Natural killer cell (primary cell): ENCODE measurements around the gene EIF4G1. TPM values are rescaled to one million over a fixed set of nuclear protein-coding genes. Genes with fewer than 3 reads are reported as not detected.

Experiments
- ATAC-seq, 3 donors: fragments of 150-1000 bp in 2 of 3; fragments of 200-7000 bp in 1 of 3; cut with Tn5 transposase; 1 replicate in 1 of 3; 2 replicates in 2 of 3; pipeline ENCODE4 v1.10.0; 2021; ENCODE audit warnings: mild to moderate bottlenecking in 2 of 3, moderate library complexity in 2 of 3
- DNase-seq, 2 donors: peaks; one replicate each; pipeline versions ENCODE4 v3.0.0 to v3.0.0-alpha.2; 2013 to 2021; ENCODE audit warnings: mixed read lengths in 1 of 2
- H3K27ac ChIP-seq: one replicate; pipeline ENCODE4 v1.5.1; 2013; ENCODE audit warnings: mild to moderate bottlenecking, low read length
- H3K27me3 ChIP-seq: one replicate; pipeline ENCODE4 v1.6.1; 2013; ENCODE audit warnings: low read length; ENCODE audit not compliant: control insufficient read depth, insufficient read depth
- H3K36me3 ChIP-seq: one replicate; pipeline ENCODE4 v1.6.1; 2013; ENCODE audit warnings: low read length; ENCODE audit not compliant: control insufficient read depth, insufficient read depth
- H3K4me1 ChIP-seq: one replicate; pipeline ENCODE4 v1.6.1; 2013; ENCODE audit warnings: low read length; ENCODE audit not compliant: control insufficient read depth, insufficient read depth
- H3K4me3 ChIP-seq: one replicate; pipeline ENCODE4 v1.5.1; 2013; ENCODE audit warnings: low read length
- H3K9me3 ChIP-seq: one replicate; pipeline ENCODE4 v1.6.1; 2013; ENCODE audit warnings: low read length; ENCODE audit not compliant: control insufficient read depth, insufficient read depth
- H3K27ac Mint-ChIP-seq, 2 donors: one replicate each; pipeline ENCODE4 v1.8.0; 2022; ENCODE audit warnings: mild to moderate bottlenecking in 2 of 2, mixed read lengths in 2 of 2, moderate library complexity in 1 of 2
- H3K27me3 Mint-ChIP-seq, 2 donors: one replicate each; pipeline ENCODE4 v1.8.0; 2022; ENCODE audit warnings: low read depth in 2 of 2, mixed read lengths in 2 of 2
- H3K36me3 Mint-ChIP-seq: one replicate; pipeline ENCODE4 v1.8.0; 2022; ENCODE audit warnings: mixed read lengths
- H3K4me1 Mint-ChIP-seq, 2 donors: one replicate each; pipeline ENCODE4 v1.8.0; 2022; ENCODE audit warnings: mixed read lengths in 2 of 2
- H3K4me3 Mint-ChIP-seq: one replicate; pipeline ENCODE4 v1.8.0; 2022; ENCODE audit warnings: mild to moderate bottlenecking, moderate library complexity, mixed read lengths
- H3K9me3 Mint-ChIP-seq, 2 donors: one replicate each; pipeline ENCODE4 v1.8.0; 2022; ENCODE audit warnings: mixed read lengths in 2 of 2
- CTCF ChIP-seq: fragments of 200-600 bp; IDR thresholded peaks from one replicate; pipeline ENCODE4 v1.8.0; 2022; ENCODE audit warnings: antibody characterized with exemption
- WGBS: methylation state at CpG from one replicate; pipeline ENCODE4 v1.1.7; 2013; ENCODE audit warnings: missing lambda C conversion rate; ENCODE audit not compliant: insufficient coverage; 5-methylcytosine and 5-hydroxymethylcytosine counted together
- intact Hi-C: fragments of 100-400 bp; cut with micrococcal nuclease; formaldehyde crosslinking; loops from one replicate; pipeline ENCODE4 v1.14.2; 2022
- total RNA-seq, 4 donors: library from RNA; stranded (reverse); fragments of 120-200 nt in 1 of 4; gene quantifications; one replicate each; pipeline versions ENCODE4 v1.2.3 to v1.2.4, GENCODE V29; 2013 to 2022

Gene EIF4G1
- total RNA-seq, 3 donors from 2014 or later (not counting 1 experiment from before 2014, with no cell fraction given): 220 to 235 (median 227) TPM

- H3K4me3 ChIP-seq: no peak overlapping the region
- ATAC-seq (no peak), DNase-seq (no peak)
- Mint-ChIP-seq H3K4me1 (no peaks in the 10 kb centered on the region), H3K36me3 (no peaks in the 10 kb centered on the region), H3K27ac (no peak overlapping the region), H3K27me3 (peaks cover 22 to 40% of the 10 kb centered on the region in 2 donors), H3K4me3 (no peak overlapping the region), H3K9me3 (no peaks in the 10 kb centered on the region)
- no peaks in the 10 kb centered on the region for H3K36me3 ChIP-seq
- no peak for TF ChIP-seq CTCF
- intact Hi-C loops: no loop called here
- 94% methylated on average over 8 of the region's 8 CpGs for WGBS
- H3K4me1 ChIP-seq: no peaks in the 10 kb centered on the region
- H3K27ac ChIP-seq: no peak overlapping the region
- no peaks in the 10 kb centered on the region for H3K27me3 ChIP-seq
- H3K9me3 ChIP-seq: no peaks in the 10 kb centered on the region
Measured at GRCh38 chr3:184283681-184284080, 30.7 kb upstream of the EIF4G1 start.

GRCh38 chr3:184284696-184285095 lies 29.7 kb upstream of the EIF4G1 start:
- Histone ChIP-seq H3K4me1 (no peaks in the 10 kb centered on the region), H3K9me3 (no peaks in the 10 kb centered on the region), H3K27me3 (no peaks in the 10 kb centered on the region), H3K4me3 (no peak overlapping the region), H3K36me3 (no peaks in the 10 kb centered on the region), H3K27ac (no peak overlapping the region)
- Mint-ChIP-seq H3K36me3 (no peaks in the 10 kb centered on the region), H3K27ac (no peak overlapping the region), H3K4me1 (no peaks in the 10 kb centered on the region), H3K27me3 (peaks cover 17 to 33% of the 10 kb centered on the region in 2 donors), H3K4me3 (no peak overlapping the region), H3K9me3 (no peaks in the 10 kb centered on the region)
- DNase-seq (peak in 1 of 2 donors; percentile 41), ATAC-seq (peak in 1 of 3 donors; percentile 38)
- intact Hi-C loops: loop anchor here (5.0 kb wide), 1 partner anchor 387 kb away; no protein-coding TSS in a partner anchor
- TF ChIP-seq CTCF: no peak
- 42% methylated on average over 4 of the region's 4 CpGs for WGBS

- 20% methylated on average over 10 of the region's 10 CpGs for WGBS
- Mint-ChIP-seq H3K27me3 (peaks cover 14 to 20% of the 10 kb centered on the region in 2 donors), H3K4me3 (no peak overlapping the region), H3K27ac (no peak overlapping the region), H3K4me1 (no peaks in the 10 kb centered on the region), H3K36me3 (no peaks in the 10 kb centered on the region), H3K9me3 (no peaks in the 10 kb centered on the region)
- peak; percentile 53 to 63 (median 62) for ATAC-seq
- peak; percentile 46 for TF ChIP-seq CTCF
- H3K4me3 ChIP-seq: no peak overlapping the region
- intact Hi-C loops: loop anchor here (2.0 to 5.0 kb wide), 2 partner anchors 63 to 392 kb away; no protein-coding TSS in a partner anchor
- no peak overlapping the region for H3K27ac ChIP-seq
- H3K36me3 ChIP-seq: no peaks in the 10 kb centered on the region
- peak; percentile 28 to 71 for DNase-seq
- H3K4me1 ChIP-seq: no peaks in the 10 kb centered on the region
- no peaks in the 10 kb centered on the region for H3K27me3 ChIP-seq
- no peaks in the 10 kb centered on the region for H3K9me3 ChIP-seq
Measured at GRCh38 chr3:184289426-184289938, 24.9 kb upstream of the EIF4G1 start.

- Histone ChIP-seq H3K27ac (no peak overlapping the region), H3K9me3 (no peaks in the 10 kb centered on the region), H3K27me3 (no peaks in the 10 kb centered on the region), H3K36me3 (no peaks in the 10 kb centered on the region), H3K4me1 (no peaks in the 10 kb centered on the region), H3K4me3 (no peak overlapping the region)
- Mint-ChIP-seq H3K4me1 (no peaks in the 10 kb centered on the region), H3K27me3 (peaks cover 12 to 13% of the 10 kb centered on the region in 2 donors), H3K36me3 (no peaks in the 10 kb centered on the region), H3K27ac (no peak overlapping the region), H3K9me3 (no peaks in the 10 kb centered on the region), H3K4me3 (no peak overlapping the region)
- ATAC-seq (no peak), DNase-seq (no peak)
- no peak for TF ChIP-seq CTCF
- intact Hi-C loops: no loop called here
- 93% methylated on average over 10 of the region's 10 CpGs for WGBS
Measured at GRCh38 chr3:184290331-184290730, 24.1 kb upstream of the EIF4G1 start.
